ENCODE data around the gene TNIP1. TPM values are rescaled to one million over a fixed set of nuclear protein-coding genes. Genes with fewer than 3 reads are reported as not detected.

TNIP1 gene
- polyA plus RNA-seq, 1 of the 3 experiments (the other 2 are of a cell fraction) = 46.2 TPM

DNA sequence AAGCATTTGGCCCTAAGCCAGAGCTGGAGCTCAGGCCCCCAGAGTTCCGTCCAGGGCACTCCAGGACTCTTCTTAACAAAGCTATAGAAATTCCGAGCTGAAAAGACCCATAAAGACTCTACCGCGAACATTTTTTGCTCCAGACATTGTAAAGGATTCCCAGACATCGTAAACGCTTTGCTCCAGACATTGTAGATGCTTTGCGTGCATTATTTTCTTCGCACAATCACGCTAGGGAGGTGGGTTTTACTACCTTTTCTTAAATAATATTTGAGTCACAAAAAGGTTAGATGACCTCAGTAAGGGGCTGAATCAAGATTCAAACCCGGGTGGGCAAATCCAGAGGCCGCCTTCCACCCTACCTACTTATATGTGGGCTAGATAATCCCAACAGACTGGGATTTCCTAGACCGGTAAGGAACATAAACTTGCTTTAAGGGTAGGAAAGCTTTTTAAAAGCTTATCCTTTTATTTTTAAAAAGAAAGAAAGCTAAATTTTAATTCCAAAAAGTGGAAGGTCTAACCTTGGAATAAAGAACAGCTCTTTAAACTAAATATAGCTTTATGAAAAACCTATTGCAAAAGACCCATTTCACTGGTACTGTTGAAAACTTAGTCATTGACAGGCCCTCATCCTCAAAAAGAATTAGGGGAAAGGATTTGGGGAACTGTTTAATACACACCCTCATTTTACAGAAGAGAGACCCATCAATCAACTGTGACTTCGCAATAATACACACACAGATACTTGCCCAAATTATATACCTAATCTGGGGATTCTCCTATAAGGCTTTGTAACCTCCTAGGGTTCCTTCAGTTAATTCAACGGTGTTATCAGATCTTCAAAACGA is 822 bp upstream of the TNIP1 start:
- H3K4me1 ChIP-seq (ENCODE audit: control insufficient read depth in 1 of 2, insufficient read depth in 2 of 2, low read depth in 1 of 2, low read length in 1 of 2) = peaks cover 4 to 16% of the 10 kb centered on the region in 2 experiments; a peak in 3 of 4 replicates
- no peaks in the 10 kb centered on the region for H3K27me3 ChIP-seq (ENCODE audit: insufficient read depth)
- DNase-seq = no peak
- H3F3A ChIP-seq (replicated peaks; ENCODE audit: insufficient read depth) = peaks cover 4% of the 10 kb centered on the region
- H3K9me2 ChIP-seq = no peaks in the 10 kb centered on the region
- H4K20me1 ChIP-seq (ENCODE audit: insufficient read depth) = peaks cover 16% of the 10 kb centered on the region
- peak overlapping the region; percentile 99 for H3K9ac ChIP-seq
- H3K4me2 ChIP-seq = peak overlapping the region; percentile 77
- POLR2A ChIA-PET = interaction anchor here (0.9 to 2.2 kb wide), 6 partner anchors 8 to 501 kb away, joined by 3 to 8 read pairs (median 4); no protein-coding TSS in a partner anchor
- no peaks in the 10 kb centered on the region for H3K36me3 ChIP-seq (replicated peaks in 1 of 2; ENCODE audit: control insufficient read depth in 1 of 2, insufficient read depth in 2 of 2, low read length in 1 of 2)
- CTCF ChIA-PET = interaction anchor here (0.7 to 4.9 kb wide), 11 partner anchors 9 to 86 kb away, joined by 3 to 23 read pairs (median 4); no protein-coding TSS in a partner anchor
- WGBS (ENCODE audit: low lambda C conversion rate) = 26% methylated on average over 15 of the region's 15 CpGs
- H3K79me2 ChIP-seq (ENCODE audit: insufficient read depth) = peaks cover 40% of the 10 kb centered on the region
- peak overlapping the region; percentile 80 to 85 for H3K4me3 ChIP-seq (ENCODE audit: low read depth in 2 of 2, low read length in 1 of 2)
- peak overlapping the region; percentile 85 for H2AFZ ChIP-seq (ENCODE audit: low read depth)
- TF ChIP-seq FOSL2 (IDR thresholded peaks at IDR 0.05; ENCODE audit: borderline replicate concordance, low read depth) (no peak), NFIC (IDR thresholded peaks at IDR 0.05; ENCODE audit: borderline replicate concordance) (0 out of 2 replicates have a peak, but pooled peaks have one; percentile 64), NRF1 (IDR thresholded peaks at IDR 0.05; ENCODE audit: low read depth, low read length) (no peak), EP300 (IDR thresholded peaks at IDR 0.05; ENCODE audit: borderline replicate concordance in 1 of 2, low read depth in 1 of 2, low read length in 1 of 2) (no peak)
- H3K27ac ChIP-seq (ENCODE audit: low read depth in 2 of 2, low read length in 1 of 2) = peak overlapping the region; percentile 89 to 97
- no peaks in the 10 kb centered on the region for H3K9me3 ChIP-seq

DNA sequence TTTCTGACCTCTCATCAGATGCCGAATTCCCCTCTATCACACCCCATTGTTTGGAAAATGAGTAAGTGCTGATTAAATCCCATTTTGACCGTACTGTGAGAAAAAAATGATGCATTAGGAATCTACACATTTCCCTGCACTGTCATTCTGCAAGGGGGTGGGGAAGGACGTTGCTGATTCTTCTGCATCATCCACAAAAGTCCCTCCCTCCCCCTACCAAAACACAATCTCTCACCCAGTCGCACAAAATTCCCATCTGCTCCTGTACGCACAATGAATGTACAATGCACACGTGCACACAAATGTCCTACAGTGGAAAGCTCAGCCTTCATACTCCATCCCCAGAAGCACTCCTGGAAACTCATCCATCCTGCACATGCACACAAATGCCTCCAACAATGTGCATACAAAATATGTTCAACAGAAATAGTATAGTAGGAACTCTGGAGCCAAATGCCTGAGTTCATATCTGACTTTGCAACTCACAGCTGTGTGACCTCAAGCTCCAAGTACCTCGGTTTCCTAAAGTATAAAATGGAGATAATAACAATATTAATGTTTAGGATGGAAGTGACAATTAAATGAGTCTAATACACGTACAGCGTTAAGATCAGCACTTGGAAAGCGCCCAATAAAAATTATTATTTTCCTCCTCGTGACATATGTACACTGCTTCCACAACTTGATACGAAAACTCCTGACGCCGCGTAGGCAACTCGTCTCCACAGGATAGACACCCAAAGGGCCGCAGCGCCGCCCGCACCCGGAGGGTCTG is 809 bp downstream of the TNIP1 start:
- peaks cover 4% of the 10 kb centered on the region for H3F3A ChIP-seq (replicated peaks; ENCODE audit: insufficient read depth)
- peak overlapping the region; percentile 89 to 97 for H3K27ac ChIP-seq (ENCODE audit: low read depth in 2 of 2, low read length in 1 of 2)
- peak overlapping the region; percentile 47 for H2AFZ ChIP-seq (ENCODE audit: low read depth)
- H3K36me3 ChIP-seq (replicated peaks in 1 of 2; ENCODE audit: control insufficient read depth in 1 of 2, insufficient read depth in 2 of 2, low read length in 1 of 2) = no peaks in the 10 kb centered on the region
- H4K20me1 ChIP-seq (ENCODE audit: insufficient read depth) = peaks cover 32% of the 10 kb centered on the region
- H3K9me3 ChIP-seq = no peaks in the 10 kb centered on the region
- CTCF ChIA-PET = interaction anchor here (0.8 to 4.9 kb wide), 7 partner anchors 19 to 85 kb away, joined by 3 to 23 read pairs (median 3); no protein-coding TSS in a partner anchor
- H3K79me2 ChIP-seq (ENCODE audit: insufficient read depth) = peaks cover 56% of the 10 kb centered on the region
- H3K4me2 ChIP-seq = peak overlapping the region; percentile 77
- H3K4me1 ChIP-seq (ENCODE audit: control insufficient read depth in 1 of 2, insufficient read depth in 2 of 2, low read depth in 1 of 2, low read length in 1 of 2) = peaks cover 4 to 19% of the 10 kb centered on the region in 2 experiments; a peak in 3 of 4 replicates
- peak; percentile 52 for DNase-seq
- POLR2A ChIA-PET = interaction anchor here (1.0 to 2.2 kb wide), 6 partner anchors 8 to 60 kb away, joined by 3 to 8 read pairs (median 4); no protein-coding TSS in a partner anchor
- H3K9ac ChIP-seq = peak overlapping the region; percentile 99
- no peaks in the 10 kb centered on the region for H3K9me2 ChIP-seq
- H3K27me3 ChIP-seq (ENCODE audit: insufficient read depth) = no peaks in the 10 kb centered on the region
- peak overlapping the region; percentile 80 to 85 for H3K4me3 ChIP-seq (ENCODE audit: low read depth in 2 of 2, low read length in 1 of 2)
- 5% methylated on average over 17 of the region's 21 CpGs for WGBS (ENCODE audit: low lambda C conversion rate)
- TF ChIP-seq MXI1 (IDR thresholded peaks at IDR 0.05; ENCODE audit: low read depth, low read length) (peak; percentile 88), NRF1 (IDR thresholded peaks at IDR 0.05; ENCODE audit: low read depth, low read length) (no peak), RXRA (IDR thresholded peaks at IDR 0.05; ENCODE audit: borderline replicate concordance, low read depth) (no peak), RCOR1 (IDR thresholded peaks at IDR 0.05; ENCODE audit: low read length) (no peak), EP300 (IDR thresholded peaks at IDR 0.05; ENCODE audit: borderline replicate concordance in 1 of 2, low read depth in 1 of 2, low read length in 1 of 2) (no peak), GATA2 (CRISPR knock-in tag; IDR thresholded peaks at IDR 0.05) (no peak), CHD2 (IDR thresholded peaks at IDR 0.05; ENCODE audit: low read length, partially characterized antibody) (no peak)
- TF ChIP-seq, protein P1, sequence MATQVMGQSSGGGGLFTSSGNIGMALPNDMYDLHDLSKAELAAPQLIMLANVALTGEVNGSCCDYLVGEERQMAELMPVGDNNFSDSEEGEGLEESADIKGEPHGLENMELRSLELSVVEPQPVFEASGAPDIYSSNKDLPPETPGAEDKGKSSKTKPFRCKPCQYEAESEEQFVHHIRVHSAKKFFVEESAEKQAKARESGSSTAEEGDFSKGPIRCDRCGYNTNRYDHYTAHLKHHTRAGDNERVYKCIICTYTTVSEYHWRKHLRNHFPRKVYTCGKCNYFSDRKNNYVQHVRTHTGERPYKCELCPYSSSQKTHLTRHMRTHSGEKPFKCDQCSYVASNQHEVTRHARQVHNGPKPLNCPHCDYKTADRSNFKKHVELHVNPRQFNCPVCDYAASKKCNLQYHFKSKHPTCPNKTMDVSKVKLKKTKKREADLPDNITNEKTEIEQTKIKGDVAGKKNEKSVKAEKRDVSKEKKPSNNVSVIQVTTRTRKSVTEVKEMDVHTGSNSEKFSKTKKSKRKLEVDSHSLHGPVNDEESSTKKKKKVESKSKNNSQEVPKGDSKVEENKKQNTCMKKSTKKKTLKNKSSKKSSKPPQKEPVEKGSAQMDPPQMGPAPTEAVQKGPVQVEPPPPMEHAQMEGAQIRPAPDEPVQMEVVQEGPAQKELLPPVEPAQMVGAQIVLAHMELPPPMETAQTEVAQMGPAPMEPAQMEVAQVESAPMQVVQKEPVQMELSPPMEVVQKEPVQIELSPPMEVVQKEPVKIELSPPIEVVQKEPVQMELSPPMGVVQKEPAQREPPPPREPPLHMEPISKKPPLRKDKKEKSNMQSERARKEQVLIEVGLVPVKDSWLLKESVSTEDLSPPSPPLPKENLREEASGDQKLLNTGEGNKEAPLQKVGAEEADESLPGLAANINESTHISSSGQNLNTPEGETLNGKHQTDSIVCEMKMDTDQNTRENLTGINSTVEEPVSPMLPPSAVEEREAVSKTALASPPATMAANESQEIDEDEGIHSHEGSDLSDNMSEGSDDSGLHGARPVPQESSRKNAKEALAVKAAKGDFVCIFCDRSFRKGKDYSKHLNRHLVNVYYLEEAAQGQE (IDR thresholded peaks at IDR 0.05; ENCODE audit: low read depth, low read length) = peak; percentile 75; the same call in 1 of the 2 replicates
- TF ChIP-seq, protein P2, sequence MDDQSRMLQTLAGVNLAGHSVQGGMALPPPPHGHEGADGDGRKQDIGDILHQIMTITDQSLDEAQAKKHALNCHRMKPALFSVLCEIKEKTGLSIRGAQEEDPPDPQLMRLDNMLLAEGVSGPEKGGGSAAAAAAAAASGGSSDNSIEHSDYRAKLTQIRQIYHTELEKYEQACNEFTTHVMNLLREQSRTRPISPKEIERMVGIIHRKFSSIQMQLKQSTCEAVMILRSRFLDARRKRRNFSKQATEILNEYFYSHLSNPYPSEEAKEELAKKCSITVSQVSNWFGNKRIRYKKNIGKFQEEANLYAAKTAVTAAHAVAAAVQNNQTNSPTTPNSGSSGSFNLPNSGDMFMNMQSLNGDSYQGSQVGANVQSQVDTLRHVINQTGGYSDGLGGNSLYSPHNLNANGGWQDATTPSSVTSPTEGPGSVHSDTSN (IDR thresholded peaks at IDR 0.05) = no peak
- TF ChIP-seq, protein P3, sequence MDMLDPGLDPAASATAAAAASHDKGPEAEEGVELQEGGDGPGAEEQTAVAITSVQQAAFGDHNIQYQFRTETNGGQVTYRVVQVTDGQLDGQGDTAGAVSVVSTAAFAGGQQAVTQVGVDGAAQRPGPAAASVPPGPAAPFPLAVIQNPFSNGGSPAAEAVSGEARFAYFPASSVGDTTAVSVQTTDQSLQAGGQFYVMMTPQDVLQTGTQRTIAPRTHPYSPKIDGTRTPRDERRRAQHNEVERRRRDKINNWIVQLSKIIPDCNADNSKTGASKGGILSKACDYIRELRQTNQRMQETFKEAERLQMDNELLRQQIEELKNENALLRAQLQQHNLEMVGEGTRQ (IDR thresholded peaks at IDR 0.05; ENCODE audit: borderline replicate concordance, low read depth, low read length) = no peak
- TF ChIP-seq, protein P4, sequence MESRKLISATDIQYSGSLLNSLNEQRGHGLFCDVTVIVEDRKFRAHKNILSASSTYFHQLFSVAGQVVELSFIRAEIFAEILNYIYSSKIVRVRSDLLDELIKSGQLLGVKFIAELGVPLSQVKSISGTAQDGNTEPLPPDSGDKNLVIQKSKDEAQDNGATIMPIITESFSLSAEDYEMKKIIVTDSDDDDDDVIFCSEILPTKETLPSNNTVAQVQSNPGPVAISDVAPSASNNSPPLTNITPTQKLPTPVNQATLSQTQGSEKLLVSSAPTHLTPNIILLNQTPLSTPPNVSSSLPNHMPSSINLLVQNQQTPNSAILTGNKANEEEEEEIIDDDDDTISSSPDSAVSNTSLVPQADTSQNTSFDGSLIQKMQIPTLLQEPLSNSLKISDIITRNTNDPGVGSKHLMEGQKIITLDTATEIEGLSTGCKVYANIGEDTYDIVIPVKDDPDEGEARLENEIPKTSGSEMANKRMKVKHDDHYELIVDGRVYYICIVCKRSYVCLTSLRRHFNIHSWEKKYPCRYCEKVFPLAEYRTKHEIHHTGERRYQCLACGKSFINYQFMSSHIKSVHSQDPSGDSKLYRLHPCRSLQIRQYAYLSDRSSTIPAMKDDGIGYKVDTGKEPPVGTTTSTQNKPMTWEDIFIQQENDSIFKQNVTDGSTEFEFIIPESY (IDR thresholded peaks at IDR 0.05; ENCODE audit: borderline replicate concordance, low read depth) = no peak

Data from SK-N-SH (cell line).